ENCODE results near the gene PCSK4. TPM values are rescaled to one million over a fixed set of nuclear protein-coding genes. Genes with fewer than 3 reads are reported as not detected.

PCSK4 gene
- total RNA-seq, 2 donors from 2014 or later: 1.0 to 4.4 TPM

- TF ChIP-seq CTCF (IDR thresholded peaks at IDR 0.05): no peak
- no peaks in the 10 kb centered on the region for H3K9me3 ChIP-seq
- no peak for DNase-seq (ENCODE audit: low spot score)
- H3K27ac ChIP-seq: no peak overlapping the region
- no peaks in the 10 kb centered on the region for H3K36me3 ChIP-seq
- peak overlapping the region in 1 of 2 donors; percentile 36 for H3K4me3 ChIP-seq
- peaks cover 0 to 79% of the 10 kb centered on the region in 2 donors for H3K4me1 ChIP-seq
- peaks cover 28 to 56% of the 10 kb centered on the region in 2 donors for H3K27me3 ChIP-seq
Observed at GRCh38 chr19:1468821-1469254, 21.3 kb downstream of the PCSK4 start.

- Histone ChIP-seq H3K9me3 (no peaks in the 10 kb centered on the region), H3K36me3 (no peaks in the 10 kb centered on the region), H3K27me3 (peaks cover 28 to 56% of the 10 kb centered on the region in 2 donors), H3K27ac (no peak overlapping the region), H3K4me3 (peak overlapping the region in 1 of 2 donors; percentile 36), H3K4me1 (peaks cover 0 to 75% of the 10 kb centered on the region in 2 donors)
- TF ChIP-seq CTCF (IDR thresholded peaks at IDR 0.05): no peak
- no peak for DNase-seq (ENCODE audit: low spot score)
Observed at GRCh38 chr19:1468274-1468820, 21.8 kb downstream of the PCSK4 start.

- Histone ChIP-seq H3K27me3 (peaks cover 28 to 56% of the 10 kb centered on the region in 2 donors), H3K4me1 (peaks cover 0 to 69% of the 10 kb centered on the region in 2 donors), H3K36me3 (no peaks in the 10 kb centered on the region), H3K27ac (no peak overlapping the region), H3K4me3 (peak overlapping the region in 1 of 2 donors; percentile 36), H3K9me3 (no peaks in the 10 kb centered on the region)
- no peak for DNase-seq (ENCODE audit: low spot score)
- no peak for TF ChIP-seq CTCF (IDR thresholded peaks at IDR 0.05)
Observed at GRCh38 chr19:1467490-1468273, 22.5 kb downstream of the PCSK4 start.

GRCh38 chr19:1467215-1467489 lies 23.0 kb downstream of the PCSK4 start:
- Histone ChIP-seq H3K27me3 (peaks cover 27 to 55% of the 10 kb centered on the region in 2 donors), H3K4me1 (peaks cover 0 to 67% of the 10 kb centered on the region in 2 donors), H3K4me3 (peak overlapping the region in 1 of 2 donors; percentile 36), H3K27ac (no peak overlapping the region), H3K36me3 (no peaks in the 10 kb centered on the region), H3K9me3 (no peaks in the 10 kb centered on the region)
- no peak for TF ChIP-seq CTCF (IDR thresholded peaks at IDR 0.05)
- DNase-seq (ENCODE audit: low spot score): no peak

GRCh38 chr19:1466461-1467214 lies 23.5 kb downstream of the PCSK4 start:
- Histone ChIP-seq H3K4me1 (peaks cover 0 to 63% of the 10 kb centered on the region in 2 donors), H3K27me3 (peaks cover 22 to 50% of the 10 kb centered on the region in 2 donors), H3K36me3 (no peaks in the 10 kb centered on the region), H3K4me3 (no peak overlapping the region), H3K27ac (no peak overlapping the region), H3K9me3 (no peaks in the 10 kb centered on the region)
- TF ChIP-seq CTCF (IDR thresholded peaks at IDR 0.05): no peak
- no peak for DNase-seq (ENCODE audit: low spot score)

Measured in right atrium auricular region (tissue), 2 donors.